GM10847 (cell line): Measurements from ENCODE around the gene SLC30A2.

Experiments used
- POLR2A ChIP-seq: IDR thresholded peaks from 2 replicates; pipeline ENCODE4 v1.6.1; 2011; ENCODE audit not compliant: insufficient read length; ENCODE audit errors: extremely low read depth

The SLC30A2 gene

GRCh38 chr1:26053718-26054560 lies 8.0 kb upstream of the SLC30A2 start:
- TF ChIP-seq POLR2A: no peak

- TF ChIP-seq POLR2A: no peak
These were observed 4.3 kb upstream of the SLC30A2 start for GRCh38 chr1:26050248-26050640.

GRCh38 chr1:26049531-26050247 lies 3.8 kb upstream of the SLC30A2 start:
- TF ChIP-seq POLR2A: no peak

- no peak for TF ChIP-seq POLR2A
These were observed 1.5 kb upstream of the SLC30A2 start for GRCh38 chr1:26047278-26047874.

- TF ChIP-seq POLR2A: no peak
These were observed 553 bp upstream of the SLC30A2 start for GRCh38 chr1:26046246-26047095.

- no peak for TF ChIP-seq POLR2A
These were observed 772 bp downstream of the SLC30A2 start for GRCh38 chr1:26044971-26045721.

- TF ChIP-seq POLR2A: no peak
These were observed 1.5 kb downstream of the SLC30A2 start for GRCh38 chr1:26044414-26044813.

- TF ChIP-seq POLR2A: no peak
These were observed 2.2 kb downstream of the SLC30A2 start for GRCh38 chr1:26043765-26044164.

GRCh38 chr1:26041978-26042377 lies 3.9 kb downstream of the SLC30A2 start:
- no peak for TF ChIP-seq POLR2A

- no peak for TF ChIP-seq POLR2A
These were observed 4.5 kb downstream of the SLC30A2 start for GRCh38 chr1:26041401-26041800.

GRCh38 chr1:26038904-26039303 lies 7.0 kb downstream of the SLC30A2 start:
- no peak for TF ChIP-seq POLR2A

- TF ChIP-seq POLR2A: no peak
These were observed 7.4 kb downstream of the SLC30A2 start for GRCh38 chr1:26038477-26038876.

- no peak for TF ChIP-seq POLR2A
These were observed 8.0 kb downstream of the SLC30A2 start for GRCh38 chr1:26037904-26038303.

GRCh38 chr1:26036756-26037281 lies 9.1 kb downstream of the SLC30A2 start:
- TF ChIP-seq POLR2A: no peak
